Activated CD8-positive, alpha-beta memory T cell treated with anti-CD3 and anti-CD28 coated beads, Interleukin-2, amount 50 U/mL, for 24 hours (primary cell): Measurements from ENCODE around the gene C1R.

Source experiments
- DNase-seq: peaks from one replicate; pipeline ENCODE4 v3.0.0-alpha.2; 2020; ENCODE audit errors: extremely low read depth

Gene C1R

GRCh38 chr12:7035463-7035862 lies 56.8 kb downstream of the C1R start:
- no peak for DNase-seq

- DNase-seq = no peak
Observed at GRCh38 chr12:7034464-7034863, 57.8 kb downstream of the C1R start.

GRCh38 chr12:7032990-7033389 lies 59.3 kb downstream of the C1R start:
- no peak for DNase-seq

- DNase-seq = no peak
Observed at GRCh38 chr12:7031306-7031705, 60.9 kb downstream of the C1R start.
